ENCODE data around the gene STMND1. TPM values are rescaled to one million over a fixed set of nuclear protein-coding genes. Genes with fewer than 3 reads are reported as not detected.

The STMND1 gene
- total and polyA plus RNA-seq, 2 of the 4 experiments (the other 2 are of a cell fraction): not detected

DNA sequence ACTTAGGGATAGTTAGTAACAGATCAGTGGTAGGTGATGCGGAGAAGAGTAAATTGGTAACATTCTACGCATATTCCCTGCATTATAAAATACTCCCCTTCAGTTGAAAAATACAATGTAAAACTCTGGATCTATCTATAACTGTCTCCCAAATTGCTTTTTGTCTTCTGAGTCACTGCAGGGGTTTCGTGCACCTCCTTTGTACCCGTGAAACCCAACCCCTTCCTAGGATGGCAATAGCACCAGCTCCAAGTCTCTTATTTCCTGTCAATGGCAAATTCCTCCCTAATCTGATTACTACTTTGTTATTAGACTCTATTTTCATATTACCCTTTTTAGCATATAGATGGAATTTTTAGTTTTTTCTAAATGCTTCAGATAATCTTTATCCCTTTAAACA lies 20.6 kb upstream of the STMND1 start:
- Histone ChIP-seq H3K9me1 (ENCODE audit: insufficient read depth, low read length) (no peaks in the 10 kb centered on the region), H3K9ac (ENCODE audit: low read depth, low read length) (no peak overlapping the region), H2BK5ac (ENCODE audit: low read depth, low read length, poor library complexity, severe bottlenecking) (no peak overlapping the region), H3K4me2 (ENCODE audit: low read depth, low read length) (no peak overlapping the region), H4K5ac (ENCODE audit: low read depth, low read length) (no peak overlapping the region), H2BK120ac (ENCODE audit: low read depth, low read length) (no peak overlapping the region), H4K20me1 (ENCODE audit: insufficient read depth, low read length) (no peaks in the 10 kb centered on the region), H3K79me1 (ENCODE audit: low read depth in 1 of 2, low read length in 2 of 2) (no peaks in the 10 kb centered on the region), H3K27me3 (ENCODE audit: control insufficient read depth, insufficient read depth, low read length) (peaks cover 7% of the 10 kb centered on the region), H3K18ac (ENCODE audit: low read depth, low read length) (no peak overlapping the region), H3K56ac (ENCODE audit: extremely low read depth, insufficient read depth, low read length) (no peak overlapping the region), H3K4ac (ENCODE audit: low read depth, low read length) (no peak overlapping the region), H3K23ac (ENCODE audit: low read depth, low read length) (no peak overlapping the region), H2AFZ (replicated peaks; ENCODE audit: low read length, poor library complexity) (no peak overlapping the region), H4K8ac (ENCODE audit: low read depth in 2 of 2, low read length in 2 of 2) (no peak overlapping the region), H2BK20ac (ENCODE audit: low read depth, low read length) (no peak overlapping the region), H3K9me3 (ENCODE audit: control insufficient read depth, insufficient read depth, low read length) (peaks cover under 1% of the 10 kb centered on the region; the same call in 1 of the 2 replicates), H2BK15ac (ENCODE audit: low read depth, low read length) (no peak overlapping the region), H3K14ac (replicated peaks; ENCODE audit: low read depth, low read length) (no peak overlapping the region), H3K27ac (ENCODE audit: insufficient read depth, low read length) (no peak overlapping the region), H3K4me3 (ENCODE audit: insufficient read depth, low read depth, low read length) (no peak overlapping the region), H3K36me3 (ENCODE audit: control insufficient read depth, insufficient read depth, low read length) (no peaks in the 10 kb centered on the region), H2AK9ac (replicated peaks; ENCODE audit: low read depth, low read length, poor library complexity) (no peak overlapping the region), H2AK5ac (ENCODE audit: low read depth, low read length) (no peak overlapping the region), H4K91ac (ENCODE audit: insufficient read depth, low read depth, low read length) (no peak overlapping the region), H3K4me1 (ENCODE audit: control insufficient read depth, insufficient read depth, low read length) (0 out of 2 replicates have a peak, but pooled peaks cover 1% of the 10 kb centered on the region)
- POLR2A ChIA-PET (ENCODE audit: unreplicated experiment): no interaction called here
- TF ChIP-seq RFX5 (IDR thresholded peaks at IDR 0.05; ENCODE audit: low read depth, low read length) (no peak), RAD21 (IDR thresholded peaks at IDR 0.05; ENCODE audit: low read length) (no peak), CHD1 (IDR thresholded peaks at IDR 0.05; ENCODE audit: low read depth, low read length) (no peak), NFE2L2 (IDR thresholded peaks at IDR 0.05; ENCODE audit: low read depth, low read length) (no peak), MAZ (IDR thresholded peaks at IDR 0.05; ENCODE audit: borderline replicate concordance, low read depth, low read length) (no peak), RCOR1 (IDR thresholded peaks at IDR 0.05; ENCODE audit: insufficient replicate concordance, low read length) (no peak), POLR2A (IDR thresholded peaks at IDR 0.05; ENCODE audit: low read depth, low read length) (no peak), CEBPB (IDR thresholded peaks at IDR 0.05; ENCODE audit: low read depth, low read length) (no peak), SMC3 (IDR thresholded peaks at IDR 0.05; ENCODE audit: low read depth, low read length) (no peak), BHLHE40 (IDR thresholded peaks at IDR 0.05; ENCODE audit: low read depth, low read length) (no peak), MXI1 (IDR thresholded peaks at IDR 0.05; ENCODE audit: borderline replicate concordance, low read depth, low read length) (no peak), MAFK (IDR thresholded peaks at IDR 0.05; ENCODE audit: low read depth, low read length) (no peak), FOS (IDR thresholded peaks at IDR 0.05; ENCODE audit: low read depth, low read length) (no peak)
- TF ChIP-seq, protein P1, sequence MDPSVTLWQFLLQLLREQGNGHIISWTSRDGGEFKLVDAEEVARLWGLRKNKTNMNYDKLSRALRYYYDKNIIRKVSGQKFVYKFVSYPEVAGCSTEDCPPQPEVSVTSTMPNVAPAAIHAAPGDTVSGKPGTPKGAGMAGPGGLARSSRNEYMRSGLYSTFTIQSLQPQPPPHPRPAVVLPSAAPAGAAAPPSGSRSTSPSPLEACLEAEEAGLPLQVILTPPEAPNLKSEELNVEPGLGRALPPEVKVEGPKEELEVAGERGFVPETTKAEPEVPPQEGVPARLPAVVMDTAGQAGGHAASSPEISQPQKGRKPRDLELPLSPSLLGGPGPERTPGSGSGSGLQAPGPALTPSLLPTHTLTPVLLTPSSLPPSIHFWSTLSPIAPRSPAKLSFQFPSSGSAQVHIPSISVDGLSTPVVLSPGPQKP (IDR thresholded peaks at IDR 0.05; ENCODE audit: borderline replicate concordance, low read depth, low read length): no peak
- TF ChIP-seq, protein P2, sequence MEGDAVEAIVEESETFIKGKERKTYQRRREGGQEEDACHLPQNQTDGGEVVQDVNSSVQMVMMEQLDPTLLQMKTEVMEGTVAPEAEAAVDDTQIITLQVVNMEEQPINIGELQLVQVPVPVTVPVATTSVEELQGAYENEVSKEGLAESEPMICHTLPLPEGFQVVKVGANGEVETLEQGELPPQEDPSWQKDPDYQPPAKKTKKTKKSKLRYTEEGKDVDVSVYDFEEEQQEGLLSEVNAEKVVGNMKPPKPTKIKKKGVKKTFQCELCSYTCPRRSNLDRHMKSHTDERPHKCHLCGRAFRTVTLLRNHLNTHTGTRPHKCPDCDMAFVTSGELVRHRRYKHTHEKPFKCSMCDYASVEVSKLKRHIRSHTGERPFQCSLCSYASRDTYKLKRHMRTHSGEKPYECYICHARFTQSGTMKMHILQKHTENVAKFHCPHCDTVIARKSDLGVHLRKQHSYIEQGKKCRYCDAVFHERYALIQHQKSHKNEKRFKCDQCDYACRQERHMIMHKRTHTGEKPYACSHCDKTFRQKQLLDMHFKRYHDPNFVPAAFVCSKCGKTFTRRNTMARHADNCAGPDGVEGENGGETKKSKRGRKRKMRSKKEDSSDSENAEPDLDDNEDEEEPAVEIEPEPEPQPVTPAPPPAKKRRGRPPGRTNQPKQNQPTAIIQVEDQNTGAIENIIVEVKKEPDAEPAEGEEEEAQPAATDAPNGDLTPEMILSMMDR (conservative IDR thresholded peaks at IDR 0.05; ENCODE audit: low read depth, low read length): no peak
- TF ChIP-seq, protein P3, sequence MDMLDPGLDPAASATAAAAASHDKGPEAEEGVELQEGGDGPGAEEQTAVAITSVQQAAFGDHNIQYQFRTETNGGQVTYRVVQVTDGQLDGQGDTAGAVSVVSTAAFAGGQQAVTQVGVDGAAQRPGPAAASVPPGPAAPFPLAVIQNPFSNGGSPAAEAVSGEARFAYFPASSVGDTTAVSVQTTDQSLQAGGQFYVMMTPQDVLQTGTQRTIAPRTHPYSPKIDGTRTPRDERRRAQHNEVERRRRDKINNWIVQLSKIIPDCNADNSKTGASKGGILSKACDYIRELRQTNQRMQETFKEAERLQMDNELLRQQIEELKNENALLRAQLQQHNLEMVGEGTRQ (IDR thresholded peaks at IDR 0.05; ENCODE audit: low read depth, low read length): no peak
- CTCF ChIA-PET: no interaction called here
- dilution Hi-C loops (cut with HindIII; ENCODE audit: low sequenced_read_pairs, unreplicated experiment): no loop called here
- no TSS peak for BruUV-seq (replicated peaks)
- in situ Hi-C loops (cut with MboI; ENCODE audit: low sequenced_read_pairs): loop anchor here (10.0 kb wide), 1 partner anchor 566 kb away; no protein-coding TSS in a partner anchor
- ATAC-seq (ENCODE audit: low read depth) (no peak), DNase-seq (no peak)
- intact Hi-C loops (cut with micrococcal nuclease): no loop called here
- WGBS, 2 experiments (ENCODE audit: extremely low coverage in 2 of 2, insufficient read length in 1 of 2): no CpG with 5 or more reads among the region's 4 CpGs

Measured in IMR-90 (cell line).